ENCODE results near the gene TMC2. TPM values are rescaled to one million over a fixed set of nuclear protein-coding genes. Genes with fewer than 3 reads are reported as not detected.

TMC2 gene
- total RNA-seq, 1 donor: not detected

DNA sequence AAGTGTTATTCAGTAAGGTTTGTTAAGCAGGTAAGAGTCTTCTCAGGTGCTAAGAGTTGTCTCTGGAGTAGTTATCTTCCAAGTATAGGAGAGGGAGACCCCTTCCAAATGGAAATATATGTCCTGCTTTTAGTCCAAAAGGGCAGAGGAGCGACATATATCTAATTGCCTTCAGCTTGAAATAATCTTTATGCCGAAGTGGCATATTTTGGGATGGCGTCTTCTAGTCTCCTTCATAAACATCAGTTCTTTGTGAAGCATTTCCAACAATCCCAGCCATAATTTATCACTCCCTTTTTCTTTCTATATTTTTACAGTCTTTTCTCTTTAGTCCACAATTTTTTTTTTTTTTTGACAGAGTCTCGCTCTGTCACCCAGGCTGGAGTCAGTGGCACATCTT, 6.0 kb downstream of the TMC2 start:
- H3K4me3 ChIP-seq (ENCODE audit: low read length): no peak overlapping the region
- H3K27me3 ChIP-seq (ENCODE audit: insufficient read depth, low read length): peaks cover 23% of the 10 kb centered on the region
- H3K4me1 ChIP-seq (ENCODE audit: insufficient read depth, low read length): no peaks in the 10 kb centered on the region
- H3K9me3 ChIP-seq (ENCODE audit: low read depth, low read length): no peaks in the 10 kb centered on the region

DNA sequence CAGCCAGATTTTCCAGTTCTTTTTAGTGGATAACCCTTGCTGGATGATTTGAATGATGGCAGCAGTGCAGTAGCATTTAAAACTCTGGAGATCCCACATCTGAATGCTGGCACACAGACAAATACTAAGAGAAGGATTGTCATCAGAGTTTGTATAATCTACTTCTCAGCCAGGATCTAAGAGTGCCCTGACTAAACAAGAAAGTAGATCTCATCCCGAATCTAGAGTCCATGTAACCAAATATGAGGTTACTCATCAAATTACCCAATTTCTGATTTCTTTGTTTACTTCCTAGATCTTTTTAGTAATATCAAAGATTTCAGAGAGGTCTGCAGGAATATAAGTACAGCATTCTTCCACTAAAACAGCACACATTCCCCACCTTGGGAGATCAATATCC, 7.8 kb downstream of the TMC2 start:
- H3K4me1 ChIP-seq (ENCODE audit: insufficient read depth, low read length): no peaks in the 10 kb centered on the region
- no peaks in the 10 kb centered on the region for H3K9me3 ChIP-seq (ENCODE audit: low read depth, low read length)
- no peak overlapping the region for H3K4me3 ChIP-seq (ENCODE audit: low read length)
- peaks cover 31% of the 10 kb centered on the region for H3K27me3 ChIP-seq (ENCODE audit: insufficient read depth, low read length)

DNA sequence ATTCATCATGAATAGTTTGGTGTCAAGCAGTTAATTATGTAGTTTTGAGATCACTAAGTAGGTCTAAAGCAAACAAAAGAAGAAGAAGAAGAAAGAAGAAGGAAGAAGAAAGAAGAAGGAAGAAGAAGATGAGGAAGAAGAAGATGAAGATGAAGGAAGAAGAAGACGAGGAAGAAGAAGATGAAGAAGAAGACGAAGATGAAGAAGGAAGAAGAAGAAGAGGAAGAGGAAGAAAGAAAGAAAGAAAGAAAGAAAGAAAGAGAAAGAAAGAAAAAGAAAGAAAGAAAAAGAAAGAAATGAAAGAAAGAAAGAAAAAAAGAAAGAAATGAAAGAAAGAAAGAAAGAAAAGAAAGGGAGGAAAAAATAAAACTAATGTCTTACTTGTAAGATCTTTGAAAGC, 9.2 kb downstream of the TMC2 start:
- no peak overlapping the region for H3K4me3 ChIP-seq (ENCODE audit: low read length)
- peaks cover 30% of the 10 kb centered on the region for H3K27me3 ChIP-seq (ENCODE audit: insufficient read depth, low read length)
- no peaks in the 10 kb centered on the region for H3K4me1 ChIP-seq (ENCODE audit: insufficient read depth, low read length)
- no peaks in the 10 kb centered on the region for H3K9me3 ChIP-seq (ENCODE audit: low read depth, low read length)

DNA sequence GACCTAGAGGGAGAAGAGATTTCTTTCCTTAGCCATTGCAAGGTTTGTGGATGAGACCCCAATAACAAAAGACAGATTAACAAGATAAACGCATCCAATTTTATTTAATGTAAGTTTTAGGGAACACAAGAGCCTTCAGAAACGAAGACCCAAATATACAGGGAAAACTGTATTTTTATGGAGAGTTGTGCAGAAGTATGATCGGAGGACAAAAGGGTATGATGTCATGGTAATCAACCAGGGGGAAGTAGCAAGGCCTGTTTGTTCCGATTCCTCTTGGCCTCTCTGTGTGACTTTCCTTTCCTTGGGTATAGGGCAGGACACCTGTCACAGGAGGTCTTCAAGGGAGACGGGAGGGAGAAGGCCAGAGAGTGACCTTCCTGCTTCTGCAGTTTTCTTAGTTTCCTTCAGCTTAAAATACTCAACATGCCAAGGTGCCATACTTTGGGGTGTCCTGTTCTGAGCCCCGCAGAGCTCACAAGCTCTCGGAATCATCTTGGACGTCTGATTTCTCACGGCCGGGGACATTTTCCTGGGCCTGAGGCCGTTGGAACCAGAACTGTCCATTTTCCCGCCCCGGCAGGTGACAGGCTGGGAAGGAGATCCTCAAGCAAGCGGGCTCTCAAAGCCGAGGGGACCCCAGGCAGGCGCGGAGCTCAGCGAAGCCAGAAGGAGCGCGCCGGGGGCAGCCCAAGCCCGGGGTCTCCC, 21.7 kb downstream of the TMC2 start:
- Histone ChIP-seq H3K27me3 (ENCODE audit: insufficient read depth, low read length) (peaks cover 51% of the 10 kb centered on the region), H3K9me3 (ENCODE audit: low read depth, low read length) (no peaks in the 10 kb centered on the region), H3K4me1 (ENCODE audit: insufficient read depth, low read length) (no peaks in the 10 kb centered on the region), H3K4me3 (ENCODE audit: low read length) (no peak overlapping the region)

DNA sequence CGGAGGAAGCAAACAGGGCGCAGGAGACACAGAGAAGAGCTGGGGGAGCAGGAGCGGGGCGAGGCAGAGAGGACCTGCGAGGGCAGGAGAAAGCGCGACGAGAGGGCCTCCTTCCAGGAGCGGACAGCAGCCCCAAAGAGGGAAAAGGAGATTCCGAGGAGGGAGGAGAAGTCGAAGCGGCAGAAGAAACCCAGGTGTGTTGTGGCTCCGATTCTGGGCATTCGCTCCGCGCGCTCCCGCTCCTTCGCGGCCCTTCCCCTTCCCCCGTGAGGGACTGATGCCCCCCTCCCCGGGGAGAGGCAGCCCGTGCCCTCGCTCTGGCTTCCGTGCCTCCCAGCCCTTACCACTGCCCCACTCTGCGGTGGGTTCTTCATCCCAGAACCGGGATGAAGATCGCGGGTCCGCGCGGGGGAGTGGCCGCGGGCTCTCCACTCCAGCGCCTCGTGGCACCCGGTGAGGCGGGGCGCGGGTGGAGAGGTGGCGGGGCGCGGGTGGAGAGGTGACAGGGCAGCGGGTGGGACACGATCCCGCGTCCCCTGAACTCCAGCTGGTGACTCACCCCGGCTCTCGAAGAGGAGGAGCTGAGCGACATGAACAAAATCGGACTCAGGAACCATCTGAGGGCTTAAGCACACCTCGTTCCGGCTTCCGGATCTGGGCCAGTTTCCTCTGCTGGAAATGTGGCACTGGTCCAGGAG, 22.4 kb downstream of the TMC2 start:
- H3K27me3 ChIP-seq (ENCODE audit: insufficient read depth, low read length): peaks cover 47% of the 10 kb centered on the region
- H3K9me3 ChIP-seq (ENCODE audit: low read depth, low read length): no peaks in the 10 kb centered on the region
- H3K4me3 ChIP-seq (ENCODE audit: low read length): no peak overlapping the region
- H3K4me1 ChIP-seq (ENCODE audit: insufficient read depth, low read length): no peaks in the 10 kb centered on the region

DNA sequence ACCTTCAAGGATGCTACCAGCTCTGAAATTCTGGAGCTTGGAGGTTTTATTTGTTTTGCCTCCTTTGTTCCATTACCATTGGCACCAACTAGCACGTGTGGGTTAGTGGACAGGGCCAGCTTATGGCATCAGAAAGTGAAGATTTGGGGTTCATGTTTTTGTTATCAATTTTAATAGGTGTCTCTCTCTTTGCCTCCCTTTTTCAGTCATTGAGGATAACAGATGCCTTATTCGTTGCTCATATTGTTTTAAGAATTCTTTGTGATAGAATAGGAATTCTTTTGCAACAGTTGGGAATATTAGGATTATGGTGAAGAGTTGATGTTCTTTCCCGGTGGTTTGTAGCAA, 22.9 kb downstream of the TMC2 start:
- H3K4me3 ChIP-seq (ENCODE audit: low read length): no peak overlapping the region
- peaks cover 44% of the 10 kb centered on the region for H3K27me3 ChIP-seq (ENCODE audit: insufficient read depth, low read length)
- H3K4me1 ChIP-seq (ENCODE audit: insufficient read depth, low read length): no peaks in the 10 kb centered on the region
- no peaks in the 10 kb centered on the region for H3K9me3 ChIP-seq (ENCODE audit: low read depth, low read length)

DNA sequence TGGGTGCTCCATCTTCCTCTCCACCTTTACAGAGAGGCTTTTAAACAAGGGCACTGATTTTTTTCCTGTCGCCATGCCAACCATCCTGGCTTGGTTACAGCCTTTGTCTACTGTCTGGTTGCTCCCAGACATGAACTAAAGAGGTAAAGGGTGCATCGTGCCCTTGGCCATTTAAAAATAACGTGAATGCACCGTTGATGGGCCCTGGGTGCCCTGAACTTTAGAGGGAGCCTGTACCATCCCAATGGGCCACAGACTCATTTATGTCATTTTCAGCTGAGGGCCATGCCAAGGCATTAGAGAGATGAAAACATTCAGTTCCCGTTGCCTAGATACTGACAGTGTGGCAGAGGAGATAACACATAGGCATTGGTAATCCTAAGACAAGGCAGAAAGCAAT, 23.3 kb downstream of the TMC2 start:
- H3K4me1 ChIP-seq (ENCODE audit: insufficient read depth, low read length): no peaks in the 10 kb centered on the region
- H3K9me3 ChIP-seq (ENCODE audit: low read depth, low read length): no peaks in the 10 kb centered on the region
- peaks cover 44% of the 10 kb centered on the region for H3K27me3 ChIP-seq (ENCODE audit: insufficient read depth, low read length)
- H3K4me3 ChIP-seq (ENCODE audit: low read length): no peak overlapping the region

DNA sequence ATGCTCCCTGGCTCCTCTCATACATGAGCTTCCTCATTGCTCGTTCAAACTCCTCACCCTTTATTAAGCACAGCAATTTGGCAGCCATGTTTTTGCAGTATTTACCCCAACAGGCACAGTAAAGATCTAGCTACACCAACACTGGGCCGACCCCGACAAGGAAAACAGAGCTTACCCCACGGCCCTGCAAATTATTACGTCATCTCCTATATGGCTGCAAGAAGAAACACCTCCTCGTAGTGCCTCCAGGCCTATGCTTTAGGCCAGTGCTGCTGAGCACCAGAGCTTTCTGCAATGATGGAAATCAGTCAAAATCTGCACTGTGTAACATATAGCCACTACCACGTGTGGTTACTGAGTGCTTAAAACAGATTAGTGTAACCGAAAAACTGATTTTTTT, 26.7 kb downstream of the TMC2 start:
- H3K27me3 ChIP-seq (ENCODE audit: insufficient read depth, low read length): peaks cover 39% of the 10 kb centered on the region
- H3K4me3 ChIP-seq (ENCODE audit: low read length): no peak overlapping the region
- no peaks in the 10 kb centered on the region for H3K4me1 ChIP-seq (ENCODE audit: insufficient read depth, low read length)
- no peaks in the 10 kb centered on the region for H3K9me3 ChIP-seq (ENCODE audit: low read depth, low read length)

DNA sequence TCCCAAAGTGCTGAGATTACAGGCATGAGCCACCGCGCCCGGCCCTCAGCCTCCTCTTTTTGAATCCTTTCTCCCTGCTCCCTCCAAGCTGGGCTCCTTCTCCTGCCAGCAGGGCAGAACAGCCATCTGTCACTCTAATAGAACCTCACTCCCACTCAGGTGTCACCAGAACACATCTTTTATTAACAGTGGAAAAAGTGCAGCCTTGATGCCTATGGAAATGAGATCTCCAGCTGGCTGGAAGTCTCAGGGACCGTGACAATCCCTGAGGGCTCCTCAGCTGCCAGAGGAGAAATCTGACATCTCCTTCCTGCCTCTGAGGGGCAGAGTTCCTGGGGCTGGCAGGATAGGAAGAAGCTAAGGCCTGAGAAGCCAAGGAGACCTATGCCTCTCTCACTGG, 28.0 kb downstream of the TMC2 start:
- H3K4me3 ChIP-seq (ENCODE audit: low read length): no peak overlapping the region

DNA sequence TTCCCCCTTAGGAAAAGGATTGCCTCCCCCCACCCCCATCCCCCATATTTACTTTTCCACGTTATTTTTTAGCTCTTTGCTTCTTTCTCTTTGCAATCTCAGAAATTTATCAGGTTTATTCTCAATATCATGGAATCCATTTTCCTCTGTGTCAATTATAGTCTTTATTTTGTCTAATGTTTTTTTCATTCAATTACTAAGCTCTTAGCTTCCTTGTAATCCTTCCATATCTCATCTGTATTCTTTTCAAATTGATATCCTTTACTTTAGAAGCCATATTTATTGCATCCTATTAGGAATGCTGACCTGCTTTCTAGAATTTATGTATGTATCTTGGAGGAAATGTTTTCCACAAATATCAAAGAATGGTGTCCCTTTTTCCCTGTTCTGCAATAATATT, 39.3 kb downstream of the TMC2 start:
- Histone ChIP-seq H3K27me3 (ENCODE audit: insufficient read depth, low read length) (peaks cover 26% of the 10 kb centered on the region), H3K4me3 (ENCODE audit: low read length) (no peak overlapping the region), H3K4me1 (ENCODE audit: insufficient read depth, low read length) (no peaks in the 10 kb centered on the region), H3K9me3 (ENCODE audit: low read depth, low read length) (no peaks in the 10 kb centered on the region)

More for the DNA sequence above, 28.0 kb downstream of the TMC2 start:
- Histone ChIP-seq H3K4me1 (ENCODE audit: insufficient read depth, low read length) (no peaks in the 10 kb centered on the region), H3K27me3 (ENCODE audit: insufficient read depth, low read length) (peaks cover 37% of the 10 kb centered on the region), H3K9me3 (ENCODE audit: low read depth, low read length) (no peaks in the 10 kb centered on the region)

DNA sequence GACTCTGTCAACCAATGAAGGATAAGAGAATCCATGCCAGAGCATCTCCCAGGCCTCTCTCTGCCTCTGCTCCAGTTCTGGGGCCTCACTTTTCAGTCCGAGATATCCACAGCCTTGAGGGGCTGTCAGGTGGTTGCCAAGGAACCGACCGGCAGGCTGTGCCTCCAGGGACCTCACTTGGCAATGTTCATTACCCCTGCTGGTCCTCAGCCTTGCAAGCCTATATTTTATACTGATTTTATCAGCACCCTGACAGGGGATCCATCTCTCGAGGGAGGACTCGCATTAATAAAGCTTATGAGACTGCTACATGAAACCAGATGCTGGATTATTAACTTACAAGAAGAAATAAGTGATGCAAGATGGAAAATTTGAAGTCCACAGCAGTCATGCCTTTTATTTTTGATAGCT, 39.9 kb downstream of the TMC2 start:
- H3K4me3 ChIP-seq (ENCODE audit: low read length): no peak overlapping the region

DNA sequence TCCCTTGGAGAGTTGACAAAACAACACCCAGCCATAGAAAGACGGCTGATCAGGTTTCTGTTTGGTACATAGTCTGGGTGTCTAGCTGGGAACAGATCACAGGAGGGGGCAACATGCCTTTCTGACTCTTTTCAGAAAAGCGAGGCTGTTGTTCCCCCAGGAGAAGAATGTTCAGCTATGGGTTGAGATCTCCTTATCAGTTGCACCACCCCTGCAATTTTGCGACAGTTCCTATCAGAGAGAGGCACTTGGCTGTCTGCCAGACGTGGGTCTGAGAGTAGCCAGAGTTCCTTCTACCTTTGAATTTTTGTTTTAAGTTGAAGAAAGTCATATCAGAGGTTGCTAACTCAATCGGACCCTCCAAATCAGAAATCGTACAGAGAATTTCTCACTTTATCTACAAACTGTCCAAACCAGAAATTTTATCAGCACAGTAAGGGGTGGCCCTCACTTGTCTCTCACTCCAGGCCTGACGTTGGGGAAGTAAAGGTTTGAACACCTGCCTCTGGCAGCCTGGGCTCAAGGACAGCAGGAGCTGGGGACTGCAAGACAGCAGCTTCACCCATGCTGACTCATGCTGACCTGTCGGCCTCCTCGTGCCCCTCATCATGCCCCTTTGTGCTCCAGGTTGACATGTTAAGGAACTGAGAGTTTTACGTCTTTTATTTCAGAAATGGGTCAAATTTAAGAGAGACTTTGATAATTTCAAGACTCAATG, 42.3 kb downstream of the TMC2 start:
- no peak overlapping the region for H3K4me3 ChIP-seq (ENCODE audit: low read length)
- peaks cover 36% of the 10 kb centered on the region for H3K27me3 ChIP-seq (ENCODE audit: insufficient read depth, low read length)
- no peaks in the 10 kb centered on the region for H3K4me1 ChIP-seq (ENCODE audit: insufficient read depth, low read length)
- no peaks in the 10 kb centered on the region for H3K9me3 ChIP-seq (ENCODE audit: low read depth, low read length)

More for the DNA sequence above, 39.9 kb downstream of the TMC2 start:
- H3K4me1 ChIP-seq (ENCODE audit: insufficient read depth, low read length): no peaks in the 10 kb centered on the region
- H3K9me3 ChIP-seq (ENCODE audit: low read depth, low read length): no peaks in the 10 kb centered on the region
- peaks cover 30% of the 10 kb centered on the region for H3K27me3 ChIP-seq (ENCODE audit: insufficient read depth, low read length)

DNA sequence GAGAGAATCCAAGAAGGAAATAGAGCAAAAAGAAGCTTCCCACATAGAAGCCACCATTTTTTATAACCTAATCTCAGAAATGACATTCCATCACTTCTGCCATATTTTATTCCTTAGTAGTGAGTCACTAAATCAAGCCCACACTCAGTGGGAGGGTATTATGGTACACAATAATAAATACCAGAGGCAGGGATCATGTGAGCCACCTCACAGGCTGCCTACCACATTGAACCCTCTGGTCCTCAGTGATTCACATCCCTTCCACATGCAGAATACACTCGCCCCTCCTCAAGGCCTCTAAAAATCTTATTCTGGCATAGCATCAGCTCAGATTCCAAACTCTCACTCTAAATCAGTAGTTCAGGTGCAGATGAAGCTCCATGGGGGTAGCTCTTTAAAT, 49.4 kb downstream of the TMC2 start:
- no peaks in the 10 kb centered on the region for H3K4me1 ChIP-seq (ENCODE audit: insufficient read depth, low read length)
- H3K4me3 ChIP-seq (ENCODE audit: low read length): no peak overlapping the region
- H3K9me3 ChIP-seq (ENCODE audit: low read depth, low read length): no peaks in the 10 kb centered on the region
- peaks cover 17% of the 10 kb centered on the region for H3K27me3 ChIP-seq (ENCODE audit: insufficient read depth, low read length)

DNA sequence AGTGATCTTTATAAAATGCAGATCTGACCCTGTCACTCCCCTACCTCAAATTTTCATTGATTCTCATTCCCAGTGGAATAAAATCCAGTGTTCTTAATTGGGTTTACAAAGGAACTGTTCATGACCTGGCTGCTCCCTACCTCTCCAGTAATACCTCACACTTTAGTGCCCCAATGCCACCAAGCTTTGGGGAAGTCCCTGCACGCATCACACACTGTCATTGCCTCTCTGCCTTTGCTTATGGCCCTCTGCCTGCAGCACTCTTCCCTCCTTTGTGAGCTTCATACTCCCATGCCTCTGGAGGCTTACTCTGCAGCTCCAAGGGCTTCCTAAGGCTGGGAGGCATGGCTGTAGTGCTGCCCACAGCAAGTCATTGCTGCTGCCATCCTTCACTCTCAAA, 57.4 kb downstream of the TMC2 start:
- no peaks in the 10 kb centered on the region for H3K9me3 ChIP-seq (ENCODE audit: low read depth, low read length)
- H3K4me1 ChIP-seq (ENCODE audit: insufficient read depth, low read length): no peaks in the 10 kb centered on the region

DNA sequence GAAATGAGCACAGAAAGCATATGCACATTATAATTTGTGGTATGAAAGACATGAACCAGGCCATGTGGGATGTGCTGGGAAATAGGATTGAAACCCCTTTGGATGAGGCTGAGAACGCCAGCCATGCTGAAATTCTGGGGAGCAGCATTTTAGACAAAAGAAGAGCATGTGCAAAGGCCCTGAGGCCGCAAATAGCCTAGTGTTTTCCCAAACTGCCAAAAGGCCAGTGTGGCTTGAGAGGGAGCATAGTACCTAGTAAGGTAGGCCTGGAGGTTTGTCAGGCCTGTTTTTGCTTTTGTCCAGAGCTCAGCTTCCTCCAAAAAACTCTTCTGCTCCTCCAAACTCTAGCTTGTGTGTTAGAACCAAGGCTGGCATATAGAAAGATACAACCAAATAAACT, 58.7 kb downstream of the TMC2 start:
- no peak overlapping the region for H3K4me3 ChIP-seq (ENCODE audit: low read length)
- H3K27me3 ChIP-seq (ENCODE audit: insufficient read depth, low read length): peaks cover 4% of the 10 kb centered on the region
- H3K9me3 ChIP-seq (ENCODE audit: low read depth, low read length): no peaks in the 10 kb centered on the region
- H3K4me1 ChIP-seq (ENCODE audit: insufficient read depth, low read length): no peaks in the 10 kb centered on the region

More for the DNA sequence above, 57.4 kb downstream of the TMC2 start:
- no peak overlapping the region for H3K4me3 ChIP-seq (ENCODE audit: low read length)
- H3K27me3 ChIP-seq (ENCODE audit: insufficient read depth, low read length): peaks cover 5% of the 10 kb centered on the region

All from mononuclear cell (primary cell).